SK-N-MC (cell line): ENCODE data around the gene EAPP.
"Not testable (repeated sequence)": the region's sequence is repeated elsewhere in the genome, so short reads cannot be mapped to it uniquely, and the experiment has no call there.

Experiments used
- DNase-seq: peaks from one replicate; pipeline ENCODE4 v3.0.0-alpha.2; 2011; ENCODE audit warnings: low read depth, low spot score
- H3K27ac ChIP-seq: fragments of 200-600 bp; sonication (generic); 2 replicates; pipeline ENCODE4 v1.5.1; 2016; ENCODE audit warnings: mixed run types
- H3K36me3 ChIP-seq: fragments of 200-600 bp; sonication (generic); 2 replicates; pipeline ENCODE4 v1.6.1; 2017; ENCODE audit warnings: antibody characterized with exemption, low read length, mixed read lengths; ENCODE audit not compliant: insufficient read depth
- H3K4me3 ChIP-seq: fragments of 200-600 bp; sonication (generic); 2 replicates; pipeline ENCODE4 v1.5.1; 2016
- H3K9ac ChIP-seq: fragments of 200-600 bp; sonication (generic); 2 replicates; pipeline ENCODE4 v1.8.0; 2017; ENCODE audit warnings: mixed run types, mixed read lengths; ENCODE audit not compliant: insufficient read length
- H3K9me3 ChIP-seq: fragments of 200-600 bp; sonication (generic); 2 replicates; pipeline ENCODE4 v1.6.1; 2017; ENCODE audit warnings: low read depth, mild to moderate bottlenecking, antibody characterized with exemption, low read length, moderate library complexity, mixed read lengths
- EZH2 ChIP-seq: fragments of 200-600 bp; sonication (generic); IDR thresholded peaks from one replicate; pipeline ENCODE4 v1.6.1; 2017; ENCODE audit warnings: antibody characterized with exemption
- FOXP2 ChIP-seq: optimal IDR thresholded peaks from 2 replicates; pipeline ENCODE3; 2011; ENCODE audit warnings: mild to moderate bottlenecking, moderate library complexity; ENCODE audit not compliant: insufficient read depth; ENCODE audit errors: extremely low read length, control extremely low read depth
- POLR2AphosphoS5 ChIP-seq: IDR thresholded peaks from 2 replicates; pipeline ENCODE4 v1.6.1; 2012; ENCODE audit warnings: mild to moderate bottlenecking, low read depth, low read length, borderline replicate concordance

Gene EAPP

DNA sequence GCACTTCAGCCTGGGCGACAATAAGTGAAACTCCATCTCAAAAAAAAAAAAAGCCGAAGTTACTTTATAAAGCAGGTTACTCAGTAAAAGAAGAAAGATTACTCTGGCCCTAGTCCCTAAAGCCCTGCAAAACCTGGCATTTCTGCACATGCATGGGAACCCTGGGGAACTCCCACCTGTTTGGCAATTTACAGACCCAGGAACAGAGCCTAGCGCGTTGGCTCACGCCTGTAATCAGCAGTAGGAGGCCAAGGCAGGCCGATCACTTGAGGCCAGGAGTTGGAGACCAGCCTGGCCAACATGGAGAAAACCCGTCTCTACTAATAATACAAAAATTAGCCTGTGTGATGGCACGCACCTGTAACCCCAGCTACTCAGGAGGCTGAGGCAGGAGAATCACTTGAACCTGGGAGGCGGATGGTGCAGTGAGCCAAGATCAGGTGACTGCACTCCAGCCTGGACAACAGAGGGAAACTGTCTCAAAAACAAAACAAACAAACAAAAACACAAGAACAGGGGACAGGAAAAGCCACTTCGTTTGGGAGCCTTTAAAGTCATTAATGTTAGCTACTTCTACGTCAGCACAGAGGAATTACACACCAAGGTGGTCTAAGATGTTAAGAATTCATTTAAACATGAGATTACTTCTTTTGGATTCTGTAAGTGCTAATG is 43.4 kb downstream of the EAPP start:
- no peaks in the 10 kb centered on the region for H3K9me3 ChIP-seq
- TF ChIP-seq EZH2, result no peak
- no peak for TF ChIP-seq POLR2AphosphoS5
- H3K36me3 ChIP-seq, result no peaks in the 10 kb centered on the region
- no peak for DNase-seq
- no peak overlapping the region for H3K27ac ChIP-seq
- no peak overlapping the region for H3K9ac ChIP-seq
- no peak overlapping the region for H3K4me3 ChIP-seq

DNA sequence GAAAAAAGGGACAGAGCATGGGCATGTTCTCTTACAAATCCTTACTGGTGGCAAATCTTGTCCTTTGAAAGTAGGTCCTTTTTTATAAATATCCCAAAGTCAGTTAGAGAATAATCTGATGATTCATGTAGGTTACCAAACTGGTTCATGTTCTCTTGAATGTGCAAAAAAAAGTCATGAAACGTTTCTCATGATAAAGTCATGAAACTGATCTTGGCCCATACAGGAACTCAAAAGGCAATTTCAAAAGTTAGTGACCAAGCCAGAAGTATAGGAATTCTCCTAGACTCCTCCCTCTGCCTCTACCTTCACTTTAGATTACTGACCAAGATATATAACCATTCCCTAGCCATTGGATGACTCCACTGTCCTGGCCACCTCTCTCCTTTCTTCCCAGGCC is 50.2 kb downstream of the EAPP start:
- no peak for DNase-seq
- H3K36me3 ChIP-seq, result no peaks in the 10 kb centered on the region
- no peak overlapping the region for H3K27ac ChIP-seq
- H3K9ac ChIP-seq, result no peak overlapping the region
- H3K4me3 ChIP-seq, result no peak overlapping the region
- no peaks in the 10 kb centered on the region for H3K9me3 ChIP-seq
- TF ChIP-seq POLR2AphosphoS5, result no peak
- TF ChIP-seq FOXP2, result no peak
- TF ChIP-seq EZH2, result no peak

DNA sequence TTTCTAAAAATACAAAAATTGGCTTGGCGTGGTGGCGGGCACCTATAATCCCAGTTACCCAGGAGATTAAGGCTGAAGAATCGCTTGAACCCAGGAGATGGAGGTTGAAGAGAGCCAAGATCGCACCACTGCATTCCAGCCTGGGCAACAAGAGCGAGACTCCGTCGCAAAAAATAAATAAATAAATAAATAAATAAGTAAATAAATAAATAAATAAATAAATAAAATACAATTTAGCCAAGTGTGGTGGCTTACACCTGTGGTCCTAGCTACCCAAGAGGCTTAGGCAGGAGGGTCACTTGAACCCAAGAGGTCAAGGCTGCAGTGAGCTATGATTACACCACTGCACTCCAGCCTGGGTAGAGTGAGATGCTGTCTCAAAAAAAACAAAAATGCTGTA is 51.0 kb downstream of the EAPP start:
- no peak for DNase-seq
- TF ChIP-seq FOXP2 (no peak), POLR2AphosphoS5 (no peak), EZH2 (no peak)
- Histone ChIP-seq H3K9ac (no peak overlapping the region), H3K4me3 (no peak overlapping the region), H3K27ac (no peak overlapping the region), H3K36me3 (no peaks in the 10 kb centered on the region), H3K9me3 (no peaks in the 10 kb centered on the region)

GRCh38 chr14:34484726-34485125 is 54.8 kb downstream of the EAPP start:
- no peak overlapping the region for H3K27ac ChIP-seq
- H3K4me3 ChIP-seq, result no peak overlapping the region
- no peaks in the 10 kb centered on the region for H3K36me3 ChIP-seq
- H3K9me3 ChIP-seq, result no peaks in the 10 kb centered on the region
- no peak overlapping the region for H3K9ac ChIP-seq
- TF ChIP-seq POLR2AphosphoS5, result no peak
- TF ChIP-seq EZH2, result no peak
- no peak for TF ChIP-seq FOXP2
- no peak for DNase-seq

GRCh38 chr14:34482463-34482862 is 57.0 kb downstream of the EAPP start:
- H3K36me3 ChIP-seq, result no peaks in the 10 kb centered on the region
- no peak overlapping the region for H3K27ac ChIP-seq
- no peak overlapping the region for H3K9ac ChIP-seq
- H3K9me3 ChIP-seq, result no peaks in the 10 kb centered on the region
- no peak overlapping the region for H3K4me3 ChIP-seq
- no peak for DNase-seq
- no peak for TF ChIP-seq POLR2AphosphoS5
- TF ChIP-seq FOXP2, result no peak

GRCh38 chr14:34479694-34480093 is 59.8 kb downstream of the EAPP start:
- Histone ChIP-seq H3K9ac (no peak overlapping the region), H3K9me3 (no peaks in the 10 kb centered on the region), H3K27ac (no peak overlapping the region), H3K36me3 (no peaks in the 10 kb centered on the region), H3K4me3 (no peak overlapping the region)
- no peak for DNase-seq
- TF ChIP-seq EZH2 (no peak), POLR2AphosphoS5 (no peak), FOXP2 (no peak)

DNA sequence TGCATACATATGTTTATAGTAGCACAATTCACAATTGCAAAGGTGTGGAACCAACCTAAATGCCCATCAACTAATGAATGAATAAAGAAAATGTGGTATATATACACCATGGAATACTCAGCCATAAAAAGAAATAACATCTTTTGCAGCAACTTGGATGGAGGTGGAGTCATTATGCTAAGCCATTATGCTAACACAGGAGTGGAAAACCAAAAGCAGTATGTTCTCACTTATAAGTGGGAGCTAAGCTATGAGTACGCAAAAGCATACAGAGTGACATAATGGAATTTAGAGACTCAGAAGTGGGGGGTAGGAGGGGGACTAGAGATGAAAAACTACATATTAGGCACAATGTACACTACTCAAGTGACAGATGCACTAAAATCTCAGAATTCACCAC is 61.2 kb downstream of the EAPP start:
- no peak for DNase-seq
- H3K9me3 ChIP-seq, result no peaks in the 10 kb centered on the region
- H3K27ac ChIP-seq, result no peak overlapping the region
- H3K9ac ChIP-seq, result no peak overlapping the region
- TF ChIP-seq EZH2 (no peak), POLR2AphosphoS5 (no peak), FOXP2 (no peak)
- no peak overlapping the region for H3K4me3 ChIP-seq
- no peaks in the 10 kb centered on the region for H3K36me3 ChIP-seq

DNA sequence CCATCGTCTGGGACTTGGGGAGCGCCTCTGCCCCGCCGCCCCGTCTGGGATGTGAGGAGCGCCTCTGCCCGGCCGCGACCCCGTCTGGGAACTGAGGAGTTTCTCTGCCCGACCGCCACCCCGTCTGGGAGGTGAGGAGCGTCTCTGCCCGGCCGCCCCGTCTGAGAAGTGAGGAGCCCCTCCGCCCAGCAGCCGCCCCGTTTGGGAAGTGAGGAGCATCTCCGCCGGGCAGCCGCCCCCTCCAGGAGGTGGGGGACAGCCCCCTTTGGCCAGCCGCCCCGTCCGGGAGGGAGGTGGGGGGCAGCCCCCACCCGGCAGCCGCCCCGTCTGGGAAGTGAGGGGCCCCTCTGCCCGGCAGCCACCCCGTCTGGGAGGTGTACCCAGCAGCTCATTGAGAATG is 63.5 kb downstream of the EAPP start:
- H3K9me3 ChIP-seq, H3K27ac ChIP-seq: not testable (repeated sequence)

GRCh38 chr14:34475163-34475562 is 64.3 kb downstream of the EAPP start:
- H3K27ac ChIP-seq, result no peak overlapping the region
- no peaks in the 10 kb centered on the region for H3K36me3 ChIP-seq
- DNase-seq, result no peak
- H3K9ac ChIP-seq, result no peak overlapping the region
- H3K9me3 ChIP-seq, result no peaks in the 10 kb centered on the region
- TF ChIP-seq EZH2, result no peak
- TF ChIP-seq POLR2AphosphoS5, result no peak
- TF ChIP-seq FOXP2, result no peak
- no peak overlapping the region for H3K4me3 ChIP-seq

More for the DNA sequence above, 63.5 kb downstream of the EAPP start:
- H3K4me3 ChIP-seq, H3K9ac ChIP-seq, H3K36me3 ChIP-seq, DNase-seq: not testable (repeated sequence)

DNA sequence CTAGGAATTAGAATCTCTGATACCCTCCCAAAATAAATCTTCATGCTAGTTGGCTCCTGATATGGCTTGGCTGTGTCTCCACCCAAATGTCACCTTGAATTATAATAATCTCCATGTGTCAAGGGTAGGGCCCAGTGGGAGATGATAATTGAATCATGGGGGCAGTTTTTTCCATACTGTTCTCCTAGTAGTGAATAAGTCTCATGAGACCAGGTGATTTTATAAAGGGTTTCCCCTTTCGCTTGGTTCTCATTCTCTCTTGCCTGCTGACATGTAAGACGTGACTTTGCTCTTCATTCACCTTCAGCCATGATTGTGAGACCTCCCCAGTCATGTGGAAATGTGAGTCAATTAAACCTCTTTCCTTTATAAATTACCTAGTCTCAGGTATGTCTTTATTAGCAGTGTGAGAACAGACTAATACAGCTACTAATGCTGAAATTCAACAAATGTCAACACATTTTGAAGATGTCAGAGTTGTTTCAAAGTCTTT is 65.3 kb downstream of the EAPP start:
- H3K4me3 ChIP-seq, result no peak overlapping the region
- TF ChIP-seq POLR2AphosphoS5 (no peak), FOXP2 (no peak), EZH2 (no peak)
- no peak overlapping the region for H3K9ac ChIP-seq
- H3K36me3 ChIP-seq, result no peaks in the 10 kb centered on the region
- H3K27ac ChIP-seq, result no peak overlapping the region
- H3K9me3 ChIP-seq, result no peaks in the 10 kb centered on the region
- DNase-seq, result no peak
